ENCODE results near the gene GPX3. TPM values are rescaled to one million over a fixed set of nuclear protein-coding genes. Genes with fewer than 3 reads are reported as not detected.

GPX3 gene
- total and polyA plus RNA-seq, 2 donors (not counting 3 experiments of a cell fraction or from before 2014, with no cell fraction given) = 5.1 to 17.1 TPM

DNA sequence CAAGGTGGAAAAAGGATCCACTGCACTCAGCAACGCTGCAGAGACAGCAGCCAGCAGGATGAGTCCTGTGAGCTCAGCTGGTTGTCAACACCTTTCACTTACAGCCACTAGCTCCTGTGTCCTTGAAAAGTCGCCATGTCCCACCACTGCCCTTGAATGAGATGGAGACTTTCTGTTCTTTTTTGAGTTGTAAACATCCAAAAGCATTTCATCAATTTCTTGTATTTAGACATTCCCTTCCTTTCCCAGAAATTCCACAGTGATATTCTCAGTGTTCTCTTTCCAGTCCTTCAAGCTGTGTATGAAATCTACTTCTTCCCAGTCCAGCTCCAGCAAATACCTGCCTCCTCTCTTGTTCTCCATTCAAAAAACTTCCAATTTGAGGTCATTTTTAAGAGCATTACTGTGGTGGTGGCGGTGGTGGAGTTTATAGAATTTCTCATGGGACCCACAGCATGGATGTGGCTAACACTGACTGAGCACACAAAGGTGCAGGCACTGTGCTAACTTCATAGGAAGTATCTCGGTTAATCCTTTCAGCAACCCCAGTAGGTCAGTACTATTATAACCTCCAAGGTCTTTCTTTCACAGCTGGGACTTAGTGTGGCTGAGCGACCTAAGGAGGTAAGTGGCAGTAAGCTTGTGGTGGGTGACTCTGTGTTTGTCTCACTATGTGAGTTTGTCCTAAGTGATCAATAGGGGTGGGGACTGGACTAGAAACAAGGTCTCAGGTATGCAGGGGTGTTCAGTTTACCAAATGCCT is 15.0 kb upstream of the GPX3 start:
- CTCF ChIA-PET = interaction anchor here (0.9 to 6.0 kb wide), 4 partner anchors 44 to 160 kb away, joined by 3 to 215 read pairs (median 64); no protein-coding TSS in a partner anchor
- intact Hi-C loops (cut with micrococcal nuclease) = no loop called here

More for the DNA sequence above, 15.0 kb upstream of the GPX3 start:
- no peaks in the 10 kb centered on the region for H3K9me1 ChIP-seq (replicated peaks; ENCODE audit: control insufficient read depth, extremely low read depth, insufficient read depth, low read length)
- FAIRE-seq (no peak), DNase-seq (ENCODE audit: low read depth, low spot score) (no peak)
- no peak overlapping the region for H3K4me2 ChIP-seq (ENCODE audit: insufficient read depth, low read length)
- H3K9ac ChIP-seq (replicated peaks; ENCODE audit: extremely low read depth, insufficient read depth, low read length) = no peak overlapping the region
- no peaks in the 10 kb centered on the region for H4K20me1 ChIP-seq (replicated peaks; ENCODE audit: control insufficient read depth, extremely low read depth, insufficient read depth, low read length)
- H3K4me3 ChIP-seq (replicated peaks in 1 of 3; ENCODE audit: insufficient read depth in 1 of 3, low read depth in 1 of 3, low read length in 3 of 3) = no peak overlapping the region
- dilution Hi-C loops (cut with MboI; ENCODE audit: extremely low pct_ligation_motif_present, low sequenced_read_pairs) = no loop called here
- H3K27ac ChIP-seq (ENCODE audit: insufficient read depth, low read depth, low read length) = no peak overlapping the region
- H3K4me1 ChIP-seq (ENCODE audit: control insufficient read depth, extremely low read depth, insufficient read depth, low read length) = no peaks in the 10 kb centered on the region
- H3K36me3 ChIP-seq (ENCODE audit: control insufficient read depth in 2 of 2, extremely low read depth in 1 of 2, insufficient read depth in 2 of 2, low read length in 2 of 2) = no peaks in the 10 kb centered on the region
- no peaks in the 10 kb centered on the region for H3K9me3 ChIP-seq (replicated peaks; ENCODE audit: control insufficient read depth, insufficient read depth, low read length)
- TF ChIP-seq JUN (IDR thresholded peaks at IDR 0.05; ENCODE audit: borderline replicate concordance, insufficient read depth, insufficient read length, low read depth) = no peak
- no peak for TF ChIP-seq EZH2 (IDR thresholded peaks at IDR 0.05; ENCODE audit: borderline replicate concordance, low read depth, low read length, severe bottlenecking)
- TF ChIP-seq, protein P1, sequence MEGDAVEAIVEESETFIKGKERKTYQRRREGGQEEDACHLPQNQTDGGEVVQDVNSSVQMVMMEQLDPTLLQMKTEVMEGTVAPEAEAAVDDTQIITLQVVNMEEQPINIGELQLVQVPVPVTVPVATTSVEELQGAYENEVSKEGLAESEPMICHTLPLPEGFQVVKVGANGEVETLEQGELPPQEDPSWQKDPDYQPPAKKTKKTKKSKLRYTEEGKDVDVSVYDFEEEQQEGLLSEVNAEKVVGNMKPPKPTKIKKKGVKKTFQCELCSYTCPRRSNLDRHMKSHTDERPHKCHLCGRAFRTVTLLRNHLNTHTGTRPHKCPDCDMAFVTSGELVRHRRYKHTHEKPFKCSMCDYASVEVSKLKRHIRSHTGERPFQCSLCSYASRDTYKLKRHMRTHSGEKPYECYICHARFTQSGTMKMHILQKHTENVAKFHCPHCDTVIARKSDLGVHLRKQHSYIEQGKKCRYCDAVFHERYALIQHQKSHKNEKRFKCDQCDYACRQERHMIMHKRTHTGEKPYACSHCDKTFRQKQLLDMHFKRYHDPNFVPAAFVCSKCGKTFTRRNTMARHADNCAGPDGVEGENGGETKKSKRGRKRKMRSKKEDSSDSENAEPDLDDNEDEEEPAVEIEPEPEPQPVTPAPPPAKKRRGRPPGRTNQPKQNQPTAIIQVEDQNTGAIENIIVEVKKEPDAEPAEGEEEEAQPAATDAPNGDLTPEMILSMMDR (IDR thresholded peaks at IDR 0.05; ENCODE audit: extremely low read depth in 1 of 2, insufficient read depth in 1 of 2, low read depth in 1 of 2, low read length in 2 of 2) = no peak
- TF ChIP-seq MAX (IDR thresholded peaks at IDR 0.05; ENCODE audit: insufficient read depth, insufficient read length) = no peak
- TF ChIP-seq FOS (IDR thresholded peaks at IDR 0.05; ENCODE audit: borderline replicate concordance, insufficient read depth, low read length) = no peak
- TF ChIP-seq MYC (IDR thresholded peaks at IDR 0.05; ENCODE audit: low read depth, low read length) = no peak
- no peak for TF ChIP-seq POLR2AphosphoS5 (IDR thresholded peaks at IDR 0.05; ENCODE audit: insufficient read depth, low read depth, low read length)
- no peak for TF ChIP-seq POLR2A (IDR thresholded peaks at IDR 0.05; ENCODE audit: low read depth, low read length)
- TF ChIP-seq GATA2 (IDR thresholded peaks at IDR 0.05; ENCODE audit: insufficient read depth, insufficient read length, low read depth, low read length) = no peak
- H3K79me2 ChIP-seq (ENCODE audit: control insufficient read depth, insufficient read depth, low read length) = no peaks in the 10 kb centered on the region
- BruUV-seq (replicated peaks) = no TSS peak
- H2AFZ ChIP-seq (ENCODE audit: low read depth, low read length) = no peak overlapping the region
- peaks cover 0 to 4% of the 10 kb centered on the region in 2 experiments for H3K27me3 ChIP-seq (ENCODE audit: control insufficient read depth in 2 of 2, insufficient read depth in 2 of 2, low read length in 2 of 2)
- POLR2A ChIA-PET = interaction anchor here (0.5 kb wide), 1 partner anchor 30 kb away, joined by 4 read pairs; no protein-coding TSS in a partner anchor

Measured in endothelial cell of umbilical vein (primary cell).